ENCODE data around the gene TMUB1. TPM values are rescaled to one million over a fixed set of nuclear protein-coding genes. Genes with fewer than 3 reads are reported as not detected.

The TMUB1 gene
- total RNA-seq, 2 donors from 2014 or later: 36.3 to 37.9 TPM

- ATAC-seq (no peak), DNase-seq (no peak)
- intact Hi-C loops (cut with DNase I): no loop called here
These were observed 6.8 kb upstream of the TMUB1 start for GRCh38 chr7:151089893-151090730.

- ATAC-seq (peak; percentile 13 to 46), DNase-seq (peak; percentile 85)
- intact Hi-C loops (cut with DNase I): no loop called here
These were observed 5.8 kb upstream of the TMUB1 start for GRCh38 chr7:151088856-151089699.

GRCh38 chr7:151088019-151088855, 4.9 kb upstream of the TMUB1 start:
- DNase-seq (no peak), ATAC-seq (no peak)
- intact Hi-C loops (cut with DNase I): no loop called here

- peak; percentile 54 to 60 for ATAC-seq
- peak; percentile 72 for DNase-seq
- intact Hi-C loops (cut with DNase I): no loop called here
These were observed 4.1 kb upstream of the TMUB1 start for GRCh38 chr7:151087245-151088018.

- no peak for DNase-seq
- intact Hi-C loops (cut with DNase I): no loop called here
- ATAC-seq: no peak
These were observed 3.5 kb upstream of the TMUB1 start for GRCh38 chr7:151086802-151087244.

GRCh38 chr7:151085691-151086620, 2.7 kb upstream of the TMUB1 start, which contains the start of gene AGAP3:
TSS of gene AGAP3 (plus strand) at chr7:151086475. CDS start at chr7:151086742, 267 bp downstream.
- DNase-seq (peak; percentile 91), ATAC-seq (peak; percentile 55 to 60)
- intact Hi-C loops (cut with DNase I): loop anchor here in 1 of 2 donors (2.0 kb wide), 1 partner anchor 25 kb away; no protein-coding TSS in a partner anchor

- intact Hi-C loops (cut with DNase I): loop anchor here in 1 of 2 donors (2.0 kb wide), 1 partner anchor 25 kb away; no protein-coding TSS in a partner anchor
- ATAC-seq (no peak), DNase-seq (no peak)
These were observed 2.0 kb upstream of the TMUB1 start for GRCh38 chr7:151085329-151085690.

GRCh38 chr7:151083824-151084160, 499 bp upstream of the TMUB1 start:
- DNase-seq: no peak
- intact Hi-C loops (cut with DNase I): loop anchor here in 1 of 2 donors (2.0 kb wide), 1 partner anchor 23 kb away; no protein-coding TSS in a partner anchor
- ATAC-seq: no peak

- intact Hi-C loops (cut with DNase I): no loop called here
- no peak for DNase-seq
These were observed 887 bp downstream of the TMUB1 start for GRCh38 chr7:151082141-151083070.

GRCh38 chr7:151081170-151082101, 1.9 kb downstream of the TMUB1 start:
- intact Hi-C loops (cut with DNase I): no loop called here
- no peak for DNase-seq
- peak; percentile 2 to 21 for ATAC-seq

More at GRCh38 chr7:151082141-151083070, 887 bp downstream of the TMUB1 start:
- no peak for ATAC-seq

- ATAC-seq: peak; percentile 82 to 85
- intact Hi-C loops (cut with DNase I): no loop called here
These were observed 2.6 kb downstream of the TMUB1 start, which contains the start of gene FASTK for GRCh38 chr7:151080522-151081169. TSS of gene FASTK (minus strand) at chr7:151080809. CDS start at chr7:151080766, 43 bp downstream.

GRCh38 chr7:151080067-151080521, 3.2 kb downstream of the TMUB1 start:
- ATAC-seq (peak; percentile 7 to 9), DNase-seq (no peak)
- intact Hi-C loops (cut with DNase I): no loop called here

More at GRCh38 chr7:151080522-151081169, 2.6 kb downstream of the TMUB1 start, which contains the start of gene FASTK:
- DNase-seq: peak; percentile 94

- no peak for DNase-seq
- intact Hi-C loops (cut with DNase I): no loop called here
- ATAC-seq: no peak
These were observed 3.9 kb downstream of the TMUB1 start for GRCh38 chr7:151079199-151079910.
